DOHH2 (cell line): Measurements from ENCODE around the gene PTGDR.

Source experiments
- CTCF ChIP-seq: fragments of 200-600 bp; sonication (generic); IDR thresholded peaks from one replicate; pipeline ENCODE4 v1.5.1; 2014; ENCODE audit warnings: antibody characterized with exemption, mild to moderate bottlenecking, low read depth, low read length; ENCODE audit not compliant: poor library complexity, severe bottlenecking
- EZH2phosphoT487 ChIP-seq: fragments of 200-600 bp; sonication (generic); IDR thresholded peaks from 2 replicates; pipeline ENCODE4 v1.6.1; 2017; ENCODE audit warnings: borderline replicate concordance, mild to moderate bottlenecking, antibody characterized with exemption, low read length, moderate library complexity, mixed read lengths

GRCh38 chr14:52235866-52236510 is 31.5 kb upstream of the PTGDR start:
- TF ChIP-seq CTCF (no peak), EZH2phosphoT487 (no peak)
